GM18498 (cell line): ENCODE data around the gene PRELP.
"Not testable (repeated sequence)": the region's sequence is repeated elsewhere in the genome, so short reads cannot be mapped to it uniquely, and the experiment has no call there.

Experiments used
- ATAC-seq: cut with Tn5 transposase; IDR thresholded peaks from one replicate; pipeline ENCODE4 v1.9.1; 2021; ENCODE audit warnings: mild to moderate bottlenecking, moderate library complexity; ENCODE audit not compliant: unreplicated experiment

PRELP gene

GRCh38 chr1:203475012-203475981 is at the start of gene PRELP:
Gene PRELP (plus strand): TSS chr1:203475806. CDS start chr1:203483185, 7,379 bp downstream.
- no peak for ATAC-seq

GRCh38 chr1:203426366-203426765 is 49.2 kb upstream of the PRELP start:
- ATAC-seq, result no peak

GRCh38 chr1:203426870-203427269 is 48.7 kb upstream of the PRELP start:
- ATAC-seq, result no peak

GRCh38 chr1:203427451-203427850 is 48.2 kb upstream of the PRELP start:
- ATAC-seq, result no peak

GRCh38 chr1:203428981-203429599 is 46.5 kb upstream of the PRELP start:
- ATAC-seq, result no peak

- ATAC-seq, result no peak
Observed at GRCh38 chr1:203435615-203436014, 40.0 kb upstream of the PRELP start.

GRCh38 chr1:203437696-203438315 is 37.8 kb upstream of the PRELP start:
- no peak for ATAC-seq

GRCh38 chr1:203439131-203439730 is 36.4 kb upstream of the PRELP start:
- ATAC-seq, result no peak

- no peak for ATAC-seq
Observed at GRCh38 chr1:203440771-203441170, 34.8 kb upstream of the PRELP start.

- no peak for ATAC-seq
Observed at GRCh38 chr1:203441766-203442165, 33.8 kb upstream of the PRELP start.

- ATAC-seq, result no peak
Observed at GRCh38 chr1:203442821-203443220, 32.8 kb upstream of the PRELP start.

GRCh38 chr1:203443296-203443695 is 32.3 kb upstream of the PRELP start:
- ATAC-seq, result no peak

- ATAC-seq, result no peak
Observed at GRCh38 chr1:203444171-203444576, 31.4 kb upstream of the PRELP start.

- no peak for ATAC-seq
Observed at GRCh38 chr1:203447151-203447550, 28.5 kb upstream of the PRELP start.

GRCh38 chr1:203447598-203447997 is 28.0 kb upstream of the PRELP start:
- not testable (repeated sequence) for ATAC-seq

GRCh38 chr1:203448521-203449061 is 27.0 kb upstream of the PRELP start:
- no peak for ATAC-seq

- ATAC-seq, result no peak
Observed at GRCh38 chr1:203450001-203450400, 25.6 kb upstream of the PRELP start.

- no peak for ATAC-seq
Observed at GRCh38 chr1:203450479-203451149, 25.0 kb upstream of the PRELP start.

GRCh38 chr1:203451836-203452784 is 23.5 kb upstream of the PRELP start:
- no peak for ATAC-seq
